Measurements from ENCODE around the gene ARMH3. TPM values are rescaled to one million over a fixed set of nuclear protein-coding genes. Genes with fewer than 3 reads are reported as not detected.
A peak's percentile ranks its signal among the peaks of the same experiment; 100 is the strongest.

The ARMH3 gene
- total RNA-seq, 2 experiments from 2014 or later, result 7.9 to 24.3 TPM

GRCh38 chr10:101839416-101840063 is 216.4 kb downstream of the ARMH3 start:
- H3K36me3 ChIP-seq (ENCODE audit: insufficient read depth, low read length), result no peaks in the 10 kb centered on the region
- CTCF ChIA-PET (ENCODE audit: unreplicated experiment), result interaction anchor here (0.6 to 2.1 kb wide), 2 partner anchors 167 to 170 kb away, joined by 3 to 8 read pairs; no protein-coding TSS in a partner anchor
- no peaks in the 10 kb centered on the region for H3K79me2 ChIP-seq (ENCODE audit: insufficient read depth, low read depth, low read length)
- no peak overlapping the region; the same call in 1 of the 2 replicates for H2AFZ ChIP-seq (ENCODE audit: low read length)
- H3K4me2 ChIP-seq (ENCODE audit: low read length), result peak overlapping the region; percentile 70
- H3K9me2 ChIP-seq (ENCODE audit: insufficient read depth, low read length), result no peaks in the 10 kb centered on the region
- TF ChIP-seq EZH2phosphoT487 (IDR thresholded peaks at IDR 0.05; ENCODE audit: borderline replicate concordance, low read depth, low read length) (no peak), CTCF (conservative IDR thresholded peaks at IDR 0.05; ENCODE audit: low read length) (no peak)
- POLR2A ChIA-PET, result interaction anchor here (0.6 to 1.3 kb wide), 5 partner anchors 21 to 330 kb away, joined by 3 to 5 read pairs (median 3); partner anchors contain the start of gene OGA
- no peaks in the 10 kb centered on the region for H3K9me3 ChIP-seq (ENCODE audit: low read length)
- H3K4me1 ChIP-seq (ENCODE audit: insufficient read depth, low read length, poor library complexity, severe bottlenecking), result peaks cover 17% of the 10 kb centered on the region
- intact Hi-C loops (cut with micrococcal nuclease; ENCODE audit: unreplicated experiment), result loop anchor here (1.0 kb wide), 2 partner anchors 170 to 234 kb away; no protein-coding TSS in a partner anchor
- no peak overlapping the region for H3K27ac ChIP-seq (ENCODE audit: low read depth, low read length, poor library complexity, severe bottlenecking)
- BruUV-seq (replicated peaks), result no TSS peak
- H3K4me3 ChIP-seq (ENCODE audit: low read depth, low read length, poor library complexity, severe bottlenecking), result peak overlapping the region; percentile 46
- no peaks in the 10 kb centered on the region for H4K20me1 ChIP-seq (ENCODE audit: insufficient read depth, low read length)
- DNase-seq (ENCODE audit: low spot score), result no peak

- H3K9me2 ChIP-seq (ENCODE audit: insufficient read depth, low read length), result no peaks in the 10 kb centered on the region
- POLR2A ChIA-PET, result interaction anchor here (1.3 kb wide), 1 partner anchor 20 kb away, joined by 5 read pairs; the partner anchor contains the start of gene OGA
- H3K9me3 ChIP-seq (ENCODE audit: low read length), result no peaks in the 10 kb centered on the region
- H4K20me1 ChIP-seq (ENCODE audit: insufficient read depth, low read length), result no peaks in the 10 kb centered on the region
- no peak overlapping the region for H2AFZ ChIP-seq (ENCODE audit: low read length)
- peaks cover 18% of the 10 kb centered on the region for H3K4me1 ChIP-seq (ENCODE audit: insufficient read depth, low read length, poor library complexity, severe bottlenecking)
- no TSS peak for BruUV-seq (replicated peaks)
- DNase-seq (ENCODE audit: low spot score), result no peak
- CTCF ChIA-PET (ENCODE audit: unreplicated experiment), result interaction anchor here (2.1 kb wide), 1 partner anchor 171 kb away, joined by 8 read pairs; no protein-coding TSS in a partner anchor
- no peaks in the 10 kb centered on the region for H3K36me3 ChIP-seq (ENCODE audit: insufficient read depth, low read length)
- H3K27ac ChIP-seq (ENCODE audit: low read depth, low read length, poor library complexity, severe bottlenecking), result no peak overlapping the region
- intact Hi-C loops (cut with micrococcal nuclease; ENCODE audit: unreplicated experiment), result no loop called here
- TF ChIP-seq EZH2phosphoT487 (IDR thresholded peaks at IDR 0.05; ENCODE audit: borderline replicate concordance, low read depth, low read length), result no peak
- TF ChIP-seq CTCF (conservative IDR thresholded peaks at IDR 0.05; ENCODE audit: low read length), result no peak
- H3K4me2 ChIP-seq (ENCODE audit: low read length), result no peak overlapping the region
- H3K79me2 ChIP-seq (ENCODE audit: insufficient read depth, low read depth, low read length), result no peaks in the 10 kb centered on the region
- no peak overlapping the region for H3K4me3 ChIP-seq (ENCODE audit: low read depth, low read length, poor library complexity, severe bottlenecking)
These were observed 217.0 kb downstream of the ARMH3 start for GRCh38 chr10:101839002-101839401.

GRCh38 chr10:101838416-101838970 is 217.5 kb downstream of the ARMH3 start:
- no peak for TF ChIP-seq CTCF (conservative IDR thresholded peaks at IDR 0.05; ENCODE audit: low read length)
- TF ChIP-seq EZH2phosphoT487 (IDR thresholded peaks at IDR 0.05; ENCODE audit: borderline replicate concordance, low read depth, low read length), result no peak
- Histone ChIP-seq H3K79me2 (ENCODE audit: insufficient read depth, low read depth, low read length) (no peaks in the 10 kb centered on the region), H3K9me2 (ENCODE audit: insufficient read depth, low read length) (no peaks in the 10 kb centered on the region), H3K9me3 (ENCODE audit: low read length) (no peaks in the 10 kb centered on the region), H3K27ac (ENCODE audit: low read depth, low read length, poor library complexity, severe bottlenecking) (no peak overlapping the region), H3K36me3 (ENCODE audit: insufficient read depth, low read length) (no peaks in the 10 kb centered on the region), H3K4me2 (ENCODE audit: low read length) (no peak overlapping the region), H3K4me3 (ENCODE audit: low read depth, low read length, poor library complexity, severe bottlenecking) (no peak overlapping the region), H4K20me1 (ENCODE audit: insufficient read depth, low read length) (no peaks in the 10 kb centered on the region), H2AFZ (ENCODE audit: low read length) (no peak overlapping the region), H3K4me1 (ENCODE audit: insufficient read depth, low read length, poor library complexity, severe bottlenecking) (peaks cover 17% of the 10 kb centered on the region)
- no peak for DNase-seq (ENCODE audit: low spot score)
- ChIA-PET CTCF (ENCODE audit: unreplicated experiment) (interaction anchor here (1.1 kb wide), 1 partner anchor 172 kb away, joined by 3 read pairs; no protein-coding TSS in a partner anchor), POLR2A (no interaction called here)
- BruUV-seq (replicated peaks), result no TSS peak
- intact Hi-C loops (cut with micrococcal nuclease; ENCODE audit: unreplicated experiment), result no loop called here
